ENCODE data around the gene FAM216A.

The FAM216A gene

DNA sequence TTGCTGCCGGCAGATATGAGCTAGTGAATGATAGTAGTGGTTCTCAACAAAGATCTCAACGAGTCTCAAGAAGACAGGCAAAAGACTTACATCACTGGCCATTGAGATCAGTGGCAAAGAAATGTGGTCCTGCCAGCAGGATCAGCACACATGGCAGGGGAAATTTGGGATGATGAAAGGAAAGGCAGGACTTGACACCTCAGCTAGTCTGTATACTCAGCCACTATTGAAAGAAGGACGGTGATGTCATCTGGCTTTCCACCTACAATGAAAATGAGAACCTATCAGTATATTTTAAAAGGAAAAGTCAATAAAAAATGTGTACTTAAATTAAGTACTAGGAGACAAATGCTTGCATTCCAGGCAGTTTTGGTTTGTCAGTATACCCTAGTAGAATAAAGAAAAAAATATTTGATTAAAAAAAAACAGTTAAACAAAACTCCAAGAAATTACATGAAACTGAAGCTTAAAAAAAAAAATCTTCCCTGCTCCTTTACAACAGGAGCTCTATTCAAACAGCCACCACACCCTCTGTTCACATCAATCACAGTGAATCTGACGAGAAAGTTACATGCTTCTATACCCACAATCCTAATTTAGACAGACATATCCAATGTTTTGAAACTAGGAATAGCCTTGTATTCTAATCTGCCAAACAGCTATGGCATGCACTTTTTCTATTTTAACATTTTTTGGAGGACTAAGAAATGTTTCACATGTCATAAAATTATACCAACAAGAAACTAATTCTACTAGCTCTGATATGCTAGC, 68.4 kb downstream of the FAM216A start:
- DNase-seq (ENCODE audit: low read depth) = no peak
- no peak overlapping the region for H3K4me3 ChIP-seq (ENCODE audit: low read depth, low read length)

- H3K4me3 ChIP-seq (ENCODE audit: low read depth, low read length) = no peak overlapping the region
- DNase-seq (ENCODE audit: low read depth) = no peak
Measured at GRCh38 chr12:110537605-110538409, 69.2 kb downstream of the FAM216A start.

DNA sequence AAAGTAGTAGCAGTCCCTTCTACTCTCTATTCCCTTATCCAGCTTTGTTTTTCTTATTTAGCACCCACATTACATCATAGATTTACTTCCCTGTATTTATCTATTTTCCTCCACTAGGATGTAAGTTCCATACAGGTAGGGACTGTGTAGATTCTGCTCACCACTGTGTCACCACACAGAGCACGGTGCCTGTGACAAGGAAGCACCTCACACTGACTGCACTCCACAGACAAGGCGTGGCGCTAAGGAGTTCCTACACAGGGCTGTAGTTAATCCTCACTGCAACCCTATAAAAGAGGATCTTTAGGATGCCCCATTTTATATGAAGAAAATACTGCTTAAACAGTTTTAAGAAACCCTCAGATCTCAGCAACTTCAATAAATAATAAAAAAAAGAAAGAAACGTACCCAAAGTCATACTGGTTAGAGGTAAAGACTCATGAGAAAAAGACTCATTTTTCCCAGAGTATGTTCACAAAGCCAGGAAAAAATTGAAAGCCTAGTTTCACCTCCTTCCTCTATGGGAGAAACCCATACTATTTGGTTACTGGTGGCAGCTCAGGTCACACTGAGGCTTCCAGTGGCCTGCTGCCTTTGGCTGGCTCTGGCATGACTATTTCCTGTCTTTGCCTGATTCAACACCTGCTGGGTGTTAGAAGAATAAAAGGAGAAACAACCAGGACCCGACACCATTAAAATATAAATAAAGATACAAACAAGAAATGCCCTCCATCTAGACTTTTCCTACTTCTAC, 70.4 kb downstream of the FAM216A start:
- H3K4me3 ChIP-seq (ENCODE audit: low read depth, low read length) = no peak overlapping the region
- no peak for DNase-seq (ENCODE audit: low read depth)
